Neural progenitor cell (in vitro differentiated cells): ENCODE results near the gene DSCAML1.

Experiments used
- CTCF ChIP-seq: fragments of 200-600 bp; sonication (generic); IDR thresholded peaks from 2 replicates; pipeline ENCODE4 v1.5.1; 2017; ENCODE audit warnings: antibody characterized with exemption, mild to moderate bottlenecking
- EZH2 ChIP-seq: fragments of 200-600 bp; sonication (generic); IDR thresholded peaks from 2 replicates; pipeline ENCODE4 v1.6.1; 2017; ENCODE audit warnings: antibody characterized with exemption, mild to moderate bottlenecking, moderate library complexity

- TF ChIP-seq CTCF (no peak), EZH2 (no peak)
Measured at GRCh38 chr11:117441146-117441975, 355.7 kb downstream of the DSCAML1 start.
